Calu3 (cell line): ENCODE results near the gene CALD1. TPM values are rescaled to one million over a fixed set of nuclear protein-coding genes. Genes with fewer than 3 reads are reported as not detected.

Experiments
- BruUV-seq: library from RNA; stranded (reverse); fragments of 400-500 nt; replicated peaks from 2 replicates; lab custom pipeline; 2021; lab: Mats Ljungman, UMichigan
- CTCF ChIA-PET: fragments of 300-600 bp; sonication (Branson Sonifier 250); formaldehyde crosslinking; loops from one replicate; lab custom pipeline; 2022; ENCODE audit warnings: antibody characterized with exemption; lab: Charles Lee
- DNase-seq: peaks from one replicate; pipeline ENCODE4 v3.0.0; 2022
- H3K27ac Mint-ChIP-seq: one replicate; pipeline ENCODE4 v1.8.0; 2022; ENCODE audit warnings: mixed read lengths; ENCODE audit not compliant: unreplicated experiment
- H3K27me3 Mint-ChIP-seq: one replicate; pipeline ENCODE4 v1.8.0; 2022; ENCODE audit warnings: mixed read lengths; ENCODE audit not compliant: unreplicated experiment
- H3K36me3 Mint-ChIP-seq: one replicate; pipeline ENCODE4 v1.8.0; 2022; ENCODE audit warnings: mild to moderate bottlenecking, moderate library complexity, mixed read lengths; ENCODE audit not compliant: insufficient read depth, unreplicated experiment
- H3K4me1 Mint-ChIP-seq: one replicate; pipeline ENCODE4 v1.8.0; 2022; ENCODE audit warnings: mild to moderate bottlenecking, low read depth, mixed read lengths; ENCODE audit not compliant: unreplicated experiment
- H3K4me3 Mint-ChIP-seq: one replicate; pipeline ENCODE4 v1.8.0; 2022; ENCODE audit warnings: mild to moderate bottlenecking, low read depth, moderate library complexity, mixed read lengths; ENCODE audit not compliant: unreplicated experiment
- H3K9me3 Mint-ChIP-seq: one replicate; pipeline ENCODE4 v1.8.0; 2022; ENCODE audit warnings: low read depth, mixed read lengths; ENCODE audit not compliant: unreplicated experiment
- CTCF ChIP-seq: fragments of 200-600 bp; IDR thresholded peaks from one replicate; pipeline ENCODE4 v1.8.0; 2022; ENCODE audit warnings: antibody characterized with exemption; ENCODE audit not compliant: unreplicated experiment
- intact Hi-C: fragments of 100-400 bp; cut with micrococcal nuclease; formaldehyde crosslinking; loops from one replicate; pipeline ENCODE4 v1.10.0; 2022; ENCODE audit not compliant: unreplicated experiment
- total RNA-seq: library from RNA; stranded (reverse); gene quantifications from 2 replicates; pipeline ENCODE4 v1.2.3, GENCODE V29; 2022

The CALD1 gene
- total RNA-seq, 1 experiment from 2014 or later, result 9.3 TPM

GRCh38 chr7:134959810-134960209 is 180.4 kb downstream of the CALD1 start:
- DNase-seq, result no peak
- H3K9me3 Mint-ChIP-seq, result no peaks in the 10 kb centered on the region
- CTCF ChIA-PET, result no interaction called here
- no peaks in the 10 kb centered on the region for H3K4me1 Mint-ChIP-seq
- no TSS peak for BruUV-seq
- intact Hi-C loops, result no loop called here
- H3K4me3 Mint-ChIP-seq, result no peak overlapping the region
- H3K36me3 Mint-ChIP-seq, result no peaks in the 10 kb centered on the region
- no peak overlapping the region for H3K27ac Mint-ChIP-seq
- TF ChIP-seq CTCF, result no peak
- H3K27me3 Mint-ChIP-seq, result no peaks in the 10 kb centered on the region

GRCh38 chr7:134962270-134962780 is 182.9 kb downstream of the CALD1 start:
- intact Hi-C loops, result no loop called here
- H3K27ac Mint-ChIP-seq, result no peak overlapping the region

GRCh38 chr7:134963036-134963435 is 183.6 kb downstream of the CALD1 start:
- no peaks in the 10 kb centered on the region for H3K9me3 Mint-ChIP-seq
- no peak overlapping the region for H3K27ac Mint-ChIP-seq
- no peak for TF ChIP-seq CTCF
- H3K4me1 Mint-ChIP-seq, result no peaks in the 10 kb centered on the region
- H3K27me3 Mint-ChIP-seq, result no peaks in the 10 kb centered on the region
- intact Hi-C loops, result no loop called here
- BruUV-seq, result no TSS peak
- H3K36me3 Mint-ChIP-seq, result no peaks in the 10 kb centered on the region
- CTCF ChIA-PET, result no interaction called here
- no peak for DNase-seq
- no peak overlapping the region for H3K4me3 Mint-ChIP-seq

More at GRCh38 chr7:134962270-134962780, 182.9 kb downstream of the CALD1 start:
- CTCF ChIA-PET, result no interaction called here
- Mint-ChIP-seq H3K27me3 (no peaks in the 10 kb centered on the region), H3K36me3 (no peaks in the 10 kb centered on the region), H3K4me3 (no peak overlapping the region), H3K4me1 (no peaks in the 10 kb centered on the region), H3K9me3 (no peaks in the 10 kb centered on the region)
- DNase-seq, result no peak
- BruUV-seq, result no TSS peak
- no peak for TF ChIP-seq CTCF

- Mint-ChIP-seq H3K4me1 (no peaks in the 10 kb centered on the region), H3K36me3 (no peaks in the 10 kb centered on the region), H3K27me3 (no peaks in the 10 kb centered on the region), H3K27ac (no peak overlapping the region), H3K9me3 (no peaks in the 10 kb centered on the region), H3K4me3 (no peak overlapping the region)
- CTCF ChIA-PET, result no interaction called here
- BruUV-seq, result no TSS peak
- no peak for DNase-seq
- intact Hi-C loops, result no loop called here
- no peak for TF ChIP-seq CTCF
Measured at GRCh38 chr7:134966691-134967090, 187.3 kb downstream of the CALD1 start.
